ENCODE measurements around the gene ANKRD16. TPM values are rescaled to one million over a fixed set of nuclear protein-coding genes. Genes with fewer than 3 reads are reported as not detected.

Gene ANKRD16
- total RNA-seq, 2 donors from 2014 or later = 3.9 to 5.8 TPM

- no peaks in the 10 kb centered on the region for H3K27me3 Mint-ChIP-seq (ENCODE audit: low read depth)
- H3K36me3 Mint-ChIP-seq (ENCODE audit: insufficient read depth in 2 of 2) = peaks cover 3 to 6% of the 10 kb centered on the region in 2 donors
- H3K4me3 Mint-ChIP-seq = peak overlapping the region; percentile 91 to 92
- H3K9me3 Mint-ChIP-seq = peaks cover 3 to 4% of the 10 kb centered on the region in 2 donors
- DNase-seq (peak in 1 of 2 donors; percentile 19), ATAC-seq (replicated peaks in 1 of 2) (no peak)
- peaks cover 75% of the 10 kb centered on the region for H3K4me1 Mint-ChIP-seq (ENCODE audit: low read depth)
- peak overlapping the region; percentile 96 for H3K27ac Mint-ChIP-seq
These were observed 75.3 kb downstream of the ANKRD16 start for GRCh38 chr10:5814110-5815107.

DNA sequence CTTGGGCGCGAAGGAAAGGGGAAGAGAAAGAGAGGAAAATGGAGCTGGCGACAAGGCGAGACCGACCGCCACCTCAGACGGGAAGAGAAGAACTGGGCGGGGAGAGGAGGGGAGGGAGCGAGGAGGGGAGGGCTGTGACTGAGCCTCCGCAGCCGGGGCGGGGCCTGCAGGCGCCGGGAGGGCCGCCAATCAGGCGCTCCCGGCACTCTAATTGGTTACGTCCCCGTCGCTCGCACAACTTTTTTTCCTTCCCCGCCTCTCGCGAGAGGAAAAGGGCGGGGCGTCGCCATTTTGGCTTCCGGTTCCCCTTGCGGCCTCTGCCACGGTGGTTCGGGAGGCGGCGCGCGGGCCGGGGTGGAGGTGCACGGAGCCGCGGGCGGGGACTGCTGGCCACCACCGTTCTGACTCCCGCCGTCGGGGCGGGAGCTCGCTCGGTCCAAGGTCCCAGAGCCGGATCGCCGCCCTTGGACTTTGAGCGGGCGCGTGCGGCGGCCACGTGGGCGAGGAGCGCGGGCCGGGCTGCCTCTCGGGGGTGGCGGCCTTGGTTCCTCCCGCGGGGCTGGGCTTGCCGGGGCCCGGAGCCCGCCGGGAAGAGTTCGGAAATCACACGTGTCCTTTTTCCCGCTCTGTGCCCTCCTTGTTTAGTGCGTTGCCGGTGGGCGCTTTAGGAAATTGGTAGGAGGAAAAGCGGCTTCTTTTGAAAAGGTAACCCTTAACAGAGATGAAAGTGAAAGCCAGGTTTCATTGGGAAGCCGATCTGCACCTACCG lies 76.2 kb downstream of the ANKRD16 start, which contains the start of gene GDI2:
Gene GDI2 (minus strand): TSS at position 94 of the 769 bp plus-strand sequence. CDS start 176 bp downstream, outside the sequence.
- peaks cover 6 to 7% of the 10 kb centered on the region in 2 donors for H3K36me3 Mint-ChIP-seq (ENCODE audit: insufficient read depth in 2 of 2)
- peak within 1 kb of the TSS; percentile 96 for H3K27ac Mint-ChIP-seq
- ATAC-seq (replicated peaks in 1 of 2) (peak; percentile 94 to 96), DNase-seq (peak; percentile 98)
- no peaks in the 10 kb centered on the region for H3K27me3 Mint-ChIP-seq (ENCODE audit: low read depth)
- peak within 1 kb of the TSS; percentile 91 to 92 for H3K4me3 Mint-ChIP-seq
- peaks cover 3 to 4% of the 10 kb centered on the region in 2 donors for H3K9me3 Mint-ChIP-seq
- H3K4me1 Mint-ChIP-seq (ENCODE audit: low read depth) = peaks cover 75% of the 10 kb centered on the region

GRCh38 chr10:5813091-5813340 lies 76.7 kb downstream of the ANKRD16 start:
- Mint-ChIP-seq H3K4me3 (peak overlapping the region; percentile 91 to 92), H3K4me1 (ENCODE audit: low read depth) (peaks cover 78% of the 10 kb centered on the region), H3K27ac (peak overlapping the region; percentile 96), H3K27me3 (ENCODE audit: low read depth) (no peaks in the 10 kb centered on the region), H3K36me3 (ENCODE audit: insufficient read depth in 2 of 2) (peaks cover 6 to 7% of the 10 kb centered on the region in 2 donors), H3K9me3 (peaks cover 3 to 4% of the 10 kb centered on the region in 2 donors)
- ATAC-seq (replicated peaks in 1 of 2) (peak; percentile 48 to 52), DNase-seq (no peak)

- H3K36me3 Mint-ChIP-seq (ENCODE audit: insufficient read depth in 2 of 2) = peaks cover 7 to 9% of the 10 kb centered on the region in 2 donors
- H3K9me3 Mint-ChIP-seq = peaks cover 3% of the 10 kb centered on the region in 2 donors
- ATAC-seq (replicated peaks in 1 of 2) = peak; percentile 45
- no peaks in the 10 kb centered on the region for H3K27me3 Mint-ChIP-seq (ENCODE audit: low read depth)
- peak overlapping the region; percentile 92 for H3K27ac Mint-ChIP-seq
- H3K4me3 Mint-ChIP-seq = peak overlapping the region; percentile 91 to 92
- DNase-seq = peak; percentile 59
- H3K4me1 Mint-ChIP-seq (ENCODE audit: low read depth) = peaks cover 78% of the 10 kb centered on the region
These were observed 77.2 kb downstream of the ANKRD16 start for GRCh38 chr10:5812283-5813090.

Other genes with a start within 250 kb of the ANKRD16 start
- gene ASB13, start 223.3 kb downstream of the ANKRD16 start, total RNA-seq = 1 to 10 TPM; 7.0 to 7.8 TPM
- 10 to 100 TPM; 40.5 to 47.7 TPM for gene TASOR2, start 205.1 kb downstream of the ANKRD16 start, total RNA-seq
- 100 to 1,000 TPM; 275 to 309 TPM for gene GDI2, start 76.5 kb downstream of the ANKRD16 start, total RNA-seq
- 10 to 100 TPM; 51.0 to 53.6 TPM for gene FBH1, start 350 bp upstream of the ANKRD16 start, total RNA-seq
- 10 to 100 TPM; 23.7 to 30.0 TPM for gene IL15RA, start 87.7 kb upstream of the ANKRD16 start, total RNA-seq
- 1,000 to 10,000 TPM in 1 of 2 donors, 100 to 1,000 TPM in 1; 848 to 1,110 TPM for gene IL2RA, start 172.5 kb upstream of the ANKRD16 start, total RNA-seq
- 100 to 1,000 TPM; 156 to 200 TPM for gene RBM17, start 199.1 kb upstream of the ANKRD16 start, total RNA-seq

Measured in activated T-cell treated with anti-CD3 and anti-CD28 coated beads, Interleukin-2, amount 50 U/mL, for 72 hours (primary cell).